Ishikawa (cell line): ENCODE data around the gene TMEM167B.

Source experiments
- CREB1 ChIP-seq: IDR thresholded peaks from 2 replicates; pipeline ENCODE4 v1.6.1; 2012; ENCODE audit warnings: low read depth
- EGR1 ChIP-seq: IDR thresholded peaks from 2 replicates; pipeline ENCODE4 v1.6.1; 2012
- EP300 ChIP-seq: IDR thresholded peaks from 2 replicates; pipeline ENCODE4 v1.6.1; 2012; ENCODE audit warnings: borderline replicate concordance
- FOXM1 ChIP-seq: IDR thresholded peaks from 2 replicates; pipeline ENCODE4 v1.6.1; 2012; ENCODE audit warnings: low read depth, borderline replicate concordance
- NFIC ChIP-seq: IDR thresholded peaks from 2 replicates; pipeline ENCODE4 v1.6.1; 2012
- TAF1 ChIP-seq: IDR thresholded peaks from 2 replicates; pipeline ENCODE4 v1.6.1; 2012; ENCODE audit warnings: low read depth, mild to moderate bottlenecking
- YY1 ChIP-seq: IDR thresholded peaks from 2 replicates; pipeline ENCODE4 v1.6.1; 2012; ENCODE audit warnings: low read depth
- TF ChIP-seq, protein P1 (sequence below): IDR thresholded peaks from 2 replicates; pipeline ENCODE4 v1.6.1; 2012; ENCODE audit warnings: low read depth, mild to moderate bottlenecking

DNA sequence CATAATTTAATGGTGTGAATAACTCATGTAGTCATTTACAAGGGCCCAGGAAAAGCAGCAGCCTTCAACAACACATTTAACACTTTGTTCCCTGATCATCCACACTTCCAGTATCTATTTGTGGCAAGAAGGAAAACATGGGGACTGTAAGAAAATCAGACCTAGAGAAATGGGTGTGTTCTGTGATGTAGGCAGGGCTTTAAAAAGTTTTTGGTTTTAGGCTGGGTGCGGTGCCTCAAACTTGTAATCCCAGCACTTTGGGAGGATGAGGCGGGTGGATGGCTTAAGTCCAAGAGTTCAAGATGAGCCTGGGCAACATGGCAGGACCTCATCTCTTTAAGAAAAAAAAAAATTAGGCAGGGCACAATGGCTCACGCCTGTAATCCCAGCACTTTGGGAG lies 34.5 kb upstream of the TMEM167B start:
- TF ChIP-seq NFIC = no peak
- TF ChIP-seq FOXM1 = no peak
- no peak for TF ChIP-seq YY1
- no peak for TF ChIP-seq EGR1
- TF ChIP-seq TAF1 = no peak
- TF ChIP-seq, protein P1, sequence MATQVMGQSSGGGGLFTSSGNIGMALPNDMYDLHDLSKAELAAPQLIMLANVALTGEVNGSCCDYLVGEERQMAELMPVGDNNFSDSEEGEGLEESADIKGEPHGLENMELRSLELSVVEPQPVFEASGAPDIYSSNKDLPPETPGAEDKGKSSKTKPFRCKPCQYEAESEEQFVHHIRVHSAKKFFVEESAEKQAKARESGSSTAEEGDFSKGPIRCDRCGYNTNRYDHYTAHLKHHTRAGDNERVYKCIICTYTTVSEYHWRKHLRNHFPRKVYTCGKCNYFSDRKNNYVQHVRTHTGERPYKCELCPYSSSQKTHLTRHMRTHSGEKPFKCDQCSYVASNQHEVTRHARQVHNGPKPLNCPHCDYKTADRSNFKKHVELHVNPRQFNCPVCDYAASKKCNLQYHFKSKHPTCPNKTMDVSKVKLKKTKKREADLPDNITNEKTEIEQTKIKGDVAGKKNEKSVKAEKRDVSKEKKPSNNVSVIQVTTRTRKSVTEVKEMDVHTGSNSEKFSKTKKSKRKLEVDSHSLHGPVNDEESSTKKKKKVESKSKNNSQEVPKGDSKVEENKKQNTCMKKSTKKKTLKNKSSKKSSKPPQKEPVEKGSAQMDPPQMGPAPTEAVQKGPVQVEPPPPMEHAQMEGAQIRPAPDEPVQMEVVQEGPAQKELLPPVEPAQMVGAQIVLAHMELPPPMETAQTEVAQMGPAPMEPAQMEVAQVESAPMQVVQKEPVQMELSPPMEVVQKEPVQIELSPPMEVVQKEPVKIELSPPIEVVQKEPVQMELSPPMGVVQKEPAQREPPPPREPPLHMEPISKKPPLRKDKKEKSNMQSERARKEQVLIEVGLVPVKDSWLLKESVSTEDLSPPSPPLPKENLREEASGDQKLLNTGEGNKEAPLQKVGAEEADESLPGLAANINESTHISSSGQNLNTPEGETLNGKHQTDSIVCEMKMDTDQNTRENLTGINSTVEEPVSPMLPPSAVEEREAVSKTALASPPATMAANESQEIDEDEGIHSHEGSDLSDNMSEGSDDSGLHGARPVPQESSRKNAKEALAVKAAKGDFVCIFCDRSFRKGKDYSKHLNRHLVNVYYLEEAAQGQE = no peak
- TF ChIP-seq EP300 = no peak
- TF ChIP-seq CREB1 = no peak
